Measurements from ENCODE around the gene ZNF32. TPM values are rescaled to one million over a fixed set of nuclear protein-coding genes. Genes with fewer than 3 reads are reported as not detected.

The ZNF32 gene
- 10 to 100 TPM; 10.7 to 18.1 TPM for total RNA-seq
- long read RNA-seq, transcript ZNF32-201 (3 exons, 1,137 nt), result major isoform, 5 of 9 reads
- long read RNA-seq, partial matches to known transcripts, result 0 of 9 reads
- long read RNA-seq, other reads (novel, unspliced or antisense), result 2 of 9 reads

- peak; percentile 76 to 87 for DNase-seq
- intact Hi-C loops (cut with DNase I, micrococcal nuclease), result no loop called here
- peak; percentile 99 for ATAC-seq
These were observed at the start of gene ZNF32 for GRCh38 chr10:43648398-43649184. ZNF32 (minus strand) TSS chr10:43648881; CDS start chr10:43646133, 2,748 bp downstream.

- intact Hi-C loops (cut with DNase I, micrococcal nuclease), result no loop called here
- ATAC-seq (no peak), DNase-seq (no peak)
These were observed 49.5 kb upstream of the ZNF32 start for GRCh38 chr10:43698156-43698555.

GRCh38 chr10:43696909-43697483, 48.3 kb upstream of the ZNF32 start:
- ATAC-seq (no peak), DNase-seq (no peak)
- intact Hi-C loops (cut with DNase I, micrococcal nuclease), result no loop called here

- intact Hi-C loops (cut with DNase I, micrococcal nuclease), result no loop called here
- DNase-seq (no peak), ATAC-seq (no peak)
These were observed 47.0 kb upstream of the ZNF32 start for GRCh38 chr10:43695730-43696129.

- DNase-seq (no peak), ATAC-seq (no peak)
- intact Hi-C loops (cut with DNase I, micrococcal nuclease), result no loop called here
These were observed 46.6 kb upstream of the ZNF32 start for GRCh38 chr10:43695321-43695720.

GRCh38 chr10:43694526-43694925, 45.8 kb upstream of the ZNF32 start:
- no peak for DNase-seq
- intact Hi-C loops (cut with DNase I, micrococcal nuclease), result no loop called here
- no peak for ATAC-seq

GRCh38 chr10:43693602-43694001, 44.9 kb upstream of the ZNF32 start:
- intact Hi-C loops (cut with DNase I, micrococcal nuclease), result no loop called here
- ATAC-seq, result no peak
- DNase-seq, result no peak

- intact Hi-C loops (cut with DNase I, micrococcal nuclease), result no loop called here
- ATAC-seq (no peak), DNase-seq (no peak)
These were observed 43.6 kb upstream of the ZNF32 start for GRCh38 chr10:43692051-43692825.

- ATAC-seq, result no peak
- intact Hi-C loops (cut with DNase I, micrococcal nuclease), result no loop called here
- DNase-seq, result no peak
These were observed 42.8 kb upstream of the ZNF32 start for GRCh38 chr10:43691485-43691884.

GRCh38 chr10:43689955-43690771, 41.5 kb upstream of the ZNF32 start:
- intact Hi-C loops (cut with DNase I, micrococcal nuclease), result loop anchor here (5.0 to 10.0 kb wide), 2 partner anchors 622 to 695 kb away; partner anchors contain the start of gene CXCL12 (in 1 of the 2)

GRCh38 chr10:43689618-43689954, 40.9 kb upstream of the ZNF32 start:
- intact Hi-C loops (cut with DNase I, micrococcal nuclease), result loop anchor here (5.0 to 10.0 kb wide), 2 partner anchors 623 to 695 kb away; partner anchors contain the start of gene CXCL12 (in 1 of the 2)
- ATAC-seq, result peak; percentile 86

More at GRCh38 chr10:43689955-43690771, 41.5 kb upstream of the ZNF32 start:
- peak; percentile 99 for ATAC-seq
- peak; percentile 74 to 88 for DNase-seq

GRCh38 chr10:43689007-43689491, 40.4 kb upstream of the ZNF32 start:
- intact Hi-C loops (cut with DNase I, micrococcal nuclease), result loop anchor here (5.0 to 10.0 kb wide), 2 partner anchors 623 to 696 kb away; partner anchors contain the start of gene CXCL12 (in 1 of the 2)
- ATAC-seq, result no peak
- DNase-seq, result peak in 1 of 2 donors; percentile 13

More at GRCh38 chr10:43689618-43689954, 40.9 kb upstream of the ZNF32 start:
- peak; percentile 50 to 71 for DNase-seq

GRCh38 chr10:43688348-43688892, 39.7 kb upstream of the ZNF32 start:
- intact Hi-C loops (cut with DNase I, micrococcal nuclease), result loop anchor here (5.0 to 10.0 kb wide), 2 partner anchors 624 to 696 kb away; partner anchors contain the start of gene CXCL12 (in 1 of the 2)
- ATAC-seq, result no peak
- DNase-seq, result no peak

- intact Hi-C loops (cut with DNase I, micrococcal nuclease), result loop anchor here (5.0 to 10.0 kb wide), 2 partner anchors 625 to 697 kb away; partner anchors contain the start of gene CXCL12 (in 1 of the 2)
- DNase-seq, result no peak
- ATAC-seq, result no peak
These were observed 38.7 kb upstream of the ZNF32 start for GRCh38 chr10:43687373-43687772.

GRCh38 chr10:43686414-43686813, 37.7 kb upstream of the ZNF32 start:
- ATAC-seq (no peak), DNase-seq (no peak)
- intact Hi-C loops (cut with DNase I, micrococcal nuclease), result loop anchor here (5.0 to 10.0 kb wide), 2 partner anchors 626 to 698 kb away; partner anchors contain the start of gene CXCL12 (in 1 of the 2)

- no peak for DNase-seq
- ATAC-seq, result no peak
- intact Hi-C loops (cut with DNase I, micrococcal nuclease), result loop anchor here (5.0 to 10.0 kb wide), 2 partner anchors 627 to 699 kb away; partner anchors contain the start of gene CXCL12 (in 1 of the 2)
These were observed 37.1 kb upstream of the ZNF32 start for GRCh38 chr10:43685744-43686143.

GRCh38 chr10:43684292-43684559, 35.5 kb upstream of the ZNF32 start:
- no peak for DNase-seq
- no peak for ATAC-seq
- intact Hi-C loops (cut with DNase I, micrococcal nuclease), result loop anchor here in 1 of 2 donors (10.0 kb wide), 1 partner anchor 701 kb away; the partner anchor contains the start of gene CXCL12
